GM19468 (cell line): ENCODE results near the gene ADAM8.
"Not testable (repeated sequence)": the region's sequence is repeated elsewhere in the genome, so short reads cannot be mapped to it uniquely, and the experiment has no call there.

Experiments
- ATAC-seq: cut with Tn5 transposase; IDR thresholded peaks from one replicate; pipeline ENCODE4 v1.9.1; 2021; ENCODE audit warnings: mild to moderate bottlenecking, moderate library complexity, moderate number of reproducible peaks; ENCODE audit not compliant: unreplicated experiment; ENCODE audit errors: extremely low read depth

The ADAM8 gene

GRCh38 chr10:133276435-133277201 lies at the start of gene ADAM8:
ADAM8 (minus strand) TSS chr10:133276868; CDS start chr10:133276817, 51 bp downstream.
- no peak for ATAC-seq

GRCh38 chr10:133326223-133326551 lies 49.5 kb upstream of the ADAM8 start:
- no peak for ATAC-seq

GRCh38 chr10:133325440-133326222 lies 49.0 kb upstream of the ADAM8 start:
- no peak for ATAC-seq

- ATAC-seq = no peak
These were observed 48.2 kb upstream of the ADAM8 start for GRCh38 chr10:133324857-133325260.

GRCh38 chr10:133324198-133324792 lies 47.6 kb upstream of the ADAM8 start:
- no peak for ATAC-seq

GRCh38 chr10:133322064-133322709 lies 45.5 kb upstream of the ADAM8 start:
- ATAC-seq = not testable (repeated sequence)

- ATAC-seq = not testable (repeated sequence)
These were observed 44.3 kb upstream of the ADAM8 start for GRCh38 chr10:133320852-133321422.

GRCh38 chr10:133318494-133319127 lies 41.9 kb upstream of the ADAM8 start:
- no peak for ATAC-seq

- ATAC-seq = no peak
These were observed 40.1 kb upstream of the ADAM8 start for GRCh38 chr10:133316732-133317131.

- no peak for ATAC-seq
These were observed 39.6 kb upstream of the ADAM8 start for GRCh38 chr10:133316266-133316665.

GRCh38 chr10:133315847-133316246 lies 39.2 kb upstream of the ADAM8 start:
- ATAC-seq = no peak

GRCh38 chr10:133314911-133315310 lies 38.2 kb upstream of the ADAM8 start:
- ATAC-seq = no peak

GRCh38 chr10:133313192-133313591 lies 36.5 kb upstream of the ADAM8 start:
- no peak for ATAC-seq

GRCh38 chr10:133312769-133313145 lies 36.1 kb upstream of the ADAM8 start:
- no peak for ATAC-seq

- no peak for ATAC-seq
These were observed 35.5 kb upstream of the ADAM8 start for GRCh38 chr10:133312016-133312768.

- ATAC-seq = no peak
These were observed 34.9 kb upstream of the ADAM8 start for GRCh38 chr10:133311570-133311969.

- no peak for ATAC-seq
These were observed 34.1 kb upstream of the ADAM8 start for GRCh38 chr10:133310789-133311188.

GRCh38 chr10:133310399-133310755 lies 33.7 kb upstream of the ADAM8 start:
- no peak for ATAC-seq

- ATAC-seq = no peak
These were observed 33.2 kb upstream of the ADAM8 start for GRCh38 chr10:133309720-133310398.
